Measurements from ENCODE around the gene ASPG. TPM values are rescaled to one million over a fixed set of nuclear protein-coding genes. Genes with fewer than 3 reads are reported as not detected.

ASPG gene
- 10 to 100 TPM in 2 of 3 donors, 1 to 10 TPM in 1; 9.6 to 11.0 (median 10.8) TPM for polyA plus RNA-seq (ENCODE audit: insufficient read length in 3 of 3)

GRCh38 chr14:104085032-104085888 lies at the start of gene ASPG:
Gene ASPG (plus strand): TSS chr14:104085700. CDS start chr14:104085771, 71 bp downstream.
- DNase-seq (ENCODE audit: low read depth in 3 of 3, low spot score in 2 of 3): no peak

GRCh38 chr14:104036212-104036611 lies 49.3 kb upstream of the ASPG start:
- no peak for DNase-seq (ENCODE audit: low read depth in 3 of 3, low spot score in 2 of 3)

GRCh38 chr14:104037074-104037473 lies 48.4 kb upstream of the ASPG start:
- DNase-seq (ENCODE audit: low read depth in 3 of 3, low spot score in 2 of 3): no peak

- no peak for DNase-seq (ENCODE audit: low read depth in 3 of 3, low spot score in 2 of 3)
These were observed 47.6 kb upstream of the ASPG start for GRCh38 chr14:104037903-104038302.

- no peak for DNase-seq (ENCODE audit: low read depth in 3 of 3, low spot score in 2 of 3)
These were observed 46.3 kb upstream of the ASPG start for GRCh38 chr14:104039214-104039613.

- DNase-seq (ENCODE audit: low read depth in 3 of 3, low spot score in 2 of 3): no peak
These were observed 45.0 kb upstream of the ASPG start for GRCh38 chr14:104040539-104040938.

GRCh38 chr14:104041430-104042104 lies 43.9 kb upstream of the ASPG start:
- DNase-seq (ENCODE audit: low read depth in 3 of 3, low spot score in 2 of 3): no peak

- no peak for DNase-seq (ENCODE audit: low read depth in 3 of 3, low spot score in 2 of 3)
These were observed 41.5 kb upstream of the ASPG start for GRCh38 chr14:104044016-104044415.

- DNase-seq (ENCODE audit: low read depth in 3 of 3, low spot score in 2 of 3): no peak
These were observed 37.7 kb upstream of the ASPG start for GRCh38 chr14:104047761-104048160.

GRCh38 chr14:104048758-104049507 lies 36.6 kb upstream of the ASPG start:
- no peak for DNase-seq (ENCODE audit: low read depth in 3 of 3, low spot score in 2 of 3)

- no peak for DNase-seq (ENCODE audit: low read depth in 3 of 3, low spot score in 2 of 3)
These were observed 35.8 kb upstream of the ASPG start for GRCh38 chr14:104049576-104050240.

- no peak for DNase-seq (ENCODE audit: low read depth in 3 of 3, low spot score in 2 of 3)
These were observed 34.2 kb upstream of the ASPG start for GRCh38 chr14:104051092-104051813.

GRCh38 chr14:104054222-104054905 lies 31.1 kb upstream of the ASPG start:
- no peak for DNase-seq (ENCODE audit: low read depth in 3 of 3, low spot score in 2 of 3)

- no peak for DNase-seq (ENCODE audit: low read depth in 3 of 3, low spot score in 2 of 3)
These were observed 23.2 kb upstream of the ASPG start for GRCh38 chr14:104062281-104062680.

GRCh38 chr14:104064003-104064402 lies 21.5 kb upstream of the ASPG start:
- DNase-seq (ENCODE audit: low read depth in 3 of 3, low spot score in 2 of 3): no peak

GRCh38 chr14:104066279-104066678 lies 19.2 kb upstream of the ASPG start:
- no peak for DNase-seq (ENCODE audit: low read depth in 3 of 3, low spot score in 2 of 3)

- DNase-seq (ENCODE audit: low read depth in 3 of 3, low spot score in 2 of 3): no peak
These were observed 18.7 kb upstream of the ASPG start for GRCh38 chr14:104066719-104067295.

- no peak for DNase-seq (ENCODE audit: low read depth in 3 of 3, low spot score in 2 of 3)
These were observed 16.0 kb upstream of the ASPG start for GRCh38 chr14:104069541-104069940.

GRCh38 chr14:104072586-104072985 lies 12.9 kb upstream of the ASPG start:
- no peak for DNase-seq (ENCODE audit: low read depth in 3 of 3, low spot score in 2 of 3)
